ENCODE measurements around the gene PTPRE. TPM values are rescaled to one million over a fixed set of nuclear protein-coding genes. Genes with fewer than 3 reads are reported as not detected.

PTPRE gene
- total and polyA plus RNA-seq, 10 of the 15 experiments (the other 5 are each of a cell fraction or from before 2014, with no cell fraction given) = 2.9 to 7.6 (median 5.8) TPM

DNA sequence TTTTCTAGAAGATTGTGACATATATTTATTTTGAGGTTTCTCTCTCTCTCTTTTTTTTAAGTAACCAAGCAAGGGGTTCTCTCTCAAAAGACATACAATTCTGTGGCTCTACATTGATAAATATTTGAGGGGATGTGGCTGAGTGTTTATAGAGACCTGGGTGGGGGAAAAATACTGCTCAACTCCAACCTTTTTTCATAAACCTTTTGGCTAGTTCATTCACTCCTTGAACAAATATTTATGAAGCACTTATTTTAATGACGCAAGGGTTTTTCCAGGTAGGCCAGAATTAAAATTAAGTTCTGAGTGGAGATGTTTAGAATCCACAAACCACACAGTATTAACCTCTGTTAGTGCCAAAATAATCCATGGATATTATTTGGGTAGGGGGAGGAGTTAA lies 100.2 kb downstream of the PTPRE start:
- BruUV-seq (replicated peaks) = no TSS peak
- FAIRE-seq (no peak), DNase-seq (ENCODE audit: low read depth, low spot score) (no peak), ATAC-seq (no peak)
- no peak overlapping the region for H3K4me2 ChIP-seq (ENCODE audit: control insufficient read depth, insufficient read depth)
- 75% methylated on average over 1 of the region's 1 CpG for WGBS (ENCODE audit: insufficient coverage, insufficient replicate concordance, low lambda C conversion rate, missing lambda C conversion rate)
- H3K27me3 ChIP-seq (replicated peaks in 1 of 2; ENCODE audit: control insufficient read depth in 2 of 2, insufficient read depth in 2 of 2, low read length in 1 of 2) = 0 out of 4 replicates have a peak, but pooled peaks cover 0 to 2% of the 10 kb centered on the region in 2 experiments
- H3K79me2 ChIP-seq (ENCODE audit: control insufficient read depth, insufficient read depth, low read length) = no peaks in the 10 kb centered on the region
- H3K9me3 ChIP-seq (replicated peaks; ENCODE audit: control insufficient read depth, insufficient read depth, low read length) = no peaks in the 10 kb centered on the region
- H3K27ac ChIP-seq (ENCODE audit: control insufficient read depth, insufficient read depth) = no peak overlapping the region
- RAD21 ChIA-PET (ENCODE audit: unreplicated experiment) = no interaction called here
- no peak overlapping the region for H3K9ac ChIP-seq (ENCODE audit: control insufficient read depth, insufficient read depth, low read length)
- no peaks in the 10 kb centered on the region for H3K36me3 ChIP-seq (ENCODE audit: control insufficient read depth in 2 of 2, insufficient read depth in 2 of 2, low read length in 1 of 2)
- H4K20me1 ChIP-seq (ENCODE audit: control insufficient read depth, insufficient read depth) = no peaks in the 10 kb centered on the region
- no peaks in the 10 kb centered on the region for H3K4me1 ChIP-seq (ENCODE audit: control insufficient read depth, insufficient read depth, low read length)
- H3K4me3 ChIP-seq = no peak overlapping the region
- in situ Hi-C loops (cut with MboI) (no loop called here), intact Hi-C loops (cut with micrococcal nuclease; ENCODE audit: unreplicated experiment) (no loop called here)
- no peak overlapping the region for H2AFZ ChIP-seq (ENCODE audit: control insufficient read depth, low read depth, low read length)
- POLR2A ChIA-PET = no interaction called here
- SMC1A ChIA-PET (ENCODE audit: uncharacterized antibody, unreplicated experiment) = interaction anchor here (1.5 kb wide), 1 partner anchor 62 kb away, joined by 4 read pairs; no protein-coding TSS in a partner anchor
- CTCF ChIA-PET = interaction anchor here (1.2 kb wide), 1 partner anchor 28 kb away, joined by 3 read pairs; no protein-coding TSS in a partner anchor
- TF ChIP-seq CHD4 (IDR thresholded peaks at IDR 0.05) (no peak), TBL1XR1 (IDR thresholded peaks at IDR 0.05; ENCODE audit: low read depth, low read length) (no peak), BRCA1 (IDR thresholded peaks at IDR 0.05; ENCODE audit: low read depth, low read length) (no peak), TARDBP (IDR thresholded peaks at IDR 0.05; ENCODE audit: borderline replicate concordance) (no peak), MXI1 (IDR thresholded peaks at IDR 0.05; ENCODE audit: low read depth, low read length) (no peak), LARP7 (IDR thresholded peaks at IDR 0.05) (no peak), ASH2L (IDR thresholded peaks at IDR 0.05; ENCODE audit: borderline replicate concordance, low read depth) (no peak), SREBF1 (IDR thresholded peaks at IDR 0.05; ENCODE audit: low read length) (no peak), CBFB (IDR thresholded peaks at IDR 0.05; ENCODE audit: low read depth) (no peak), STAT3 (IDR thresholded peaks at IDR 0.05; ENCODE audit: low read depth, low read length) (no peak), RUNX3 (IDR thresholded peaks at IDR 0.05; ENCODE audit: low read length) (no peak), NR2C1 (IDR thresholded peaks at IDR 0.05) (no peak)
- TF ChIP-seq, protein P1, sequence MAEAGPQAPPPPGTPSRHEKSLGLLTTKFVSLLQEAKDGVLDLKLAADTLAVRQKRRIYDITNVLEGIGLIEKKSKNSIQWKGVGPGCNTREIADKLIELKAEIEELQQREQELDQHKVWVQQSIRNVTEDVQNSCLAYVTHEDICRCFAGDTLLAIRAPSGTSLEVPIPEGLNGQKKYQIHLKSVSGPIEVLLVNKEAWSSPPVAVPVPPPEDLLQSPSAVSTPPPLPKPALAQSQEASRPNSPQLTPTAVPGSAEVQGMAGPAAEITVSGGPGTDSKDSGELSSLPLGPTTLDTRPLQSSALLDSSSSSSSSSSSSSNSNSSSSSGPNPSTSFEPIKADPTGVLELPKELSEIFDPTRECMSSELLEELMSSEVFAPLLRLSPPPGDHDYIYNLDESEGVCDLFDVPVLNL (IDR thresholded peaks at IDR 0.05; ENCODE audit: low read depth, low read length) = no peak
- TF ChIP-seq, protein P2, sequence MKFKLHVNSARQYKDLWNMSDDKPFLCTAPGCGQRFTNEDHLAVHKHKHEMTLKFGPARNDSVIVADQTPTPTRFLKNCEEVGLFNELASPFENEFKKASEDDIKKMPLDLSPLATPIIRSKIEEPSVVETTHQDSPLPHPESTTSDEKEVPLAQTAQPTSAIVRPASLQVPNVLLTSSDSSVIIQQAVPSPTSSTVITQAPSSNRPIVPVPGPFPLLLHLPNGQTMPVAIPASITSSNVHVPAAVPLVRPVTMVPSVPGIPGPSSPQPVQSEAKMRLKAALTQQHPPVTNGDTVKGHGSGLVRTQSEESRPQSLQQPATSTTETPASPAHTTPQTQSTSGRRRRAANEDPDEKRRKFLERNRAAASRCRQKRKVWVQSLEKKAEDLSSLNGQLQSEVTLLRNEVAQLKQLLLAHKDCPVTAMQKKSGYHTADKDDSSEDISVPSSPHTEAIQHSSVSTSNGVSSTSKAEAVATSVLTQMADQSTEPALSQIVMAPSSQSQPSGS (IDR thresholded peaks at IDR 0.05; ENCODE audit: low read length) = no peak
- TF ChIP-seq, protein P3, sequence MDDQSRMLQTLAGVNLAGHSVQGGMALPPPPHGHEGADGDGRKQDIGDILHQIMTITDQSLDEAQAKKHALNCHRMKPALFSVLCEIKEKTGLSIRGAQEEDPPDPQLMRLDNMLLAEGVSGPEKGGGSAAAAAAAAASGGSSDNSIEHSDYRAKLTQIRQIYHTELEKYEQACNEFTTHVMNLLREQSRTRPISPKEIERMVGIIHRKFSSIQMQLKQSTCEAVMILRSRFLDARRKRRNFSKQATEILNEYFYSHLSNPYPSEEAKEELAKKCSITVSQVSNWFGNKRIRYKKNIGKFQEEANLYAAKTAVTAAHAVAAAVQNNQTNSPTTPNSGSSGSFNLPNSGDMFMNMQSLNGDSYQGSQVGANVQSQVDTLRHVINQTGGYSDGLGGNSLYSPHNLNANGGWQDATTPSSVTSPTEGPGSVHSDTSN (IDR thresholded peaks at IDR 0.05; ENCODE audit: insufficient replicate concordance, low read depth, low read length) = no peak
- TF ChIP-seq, protein P4, sequence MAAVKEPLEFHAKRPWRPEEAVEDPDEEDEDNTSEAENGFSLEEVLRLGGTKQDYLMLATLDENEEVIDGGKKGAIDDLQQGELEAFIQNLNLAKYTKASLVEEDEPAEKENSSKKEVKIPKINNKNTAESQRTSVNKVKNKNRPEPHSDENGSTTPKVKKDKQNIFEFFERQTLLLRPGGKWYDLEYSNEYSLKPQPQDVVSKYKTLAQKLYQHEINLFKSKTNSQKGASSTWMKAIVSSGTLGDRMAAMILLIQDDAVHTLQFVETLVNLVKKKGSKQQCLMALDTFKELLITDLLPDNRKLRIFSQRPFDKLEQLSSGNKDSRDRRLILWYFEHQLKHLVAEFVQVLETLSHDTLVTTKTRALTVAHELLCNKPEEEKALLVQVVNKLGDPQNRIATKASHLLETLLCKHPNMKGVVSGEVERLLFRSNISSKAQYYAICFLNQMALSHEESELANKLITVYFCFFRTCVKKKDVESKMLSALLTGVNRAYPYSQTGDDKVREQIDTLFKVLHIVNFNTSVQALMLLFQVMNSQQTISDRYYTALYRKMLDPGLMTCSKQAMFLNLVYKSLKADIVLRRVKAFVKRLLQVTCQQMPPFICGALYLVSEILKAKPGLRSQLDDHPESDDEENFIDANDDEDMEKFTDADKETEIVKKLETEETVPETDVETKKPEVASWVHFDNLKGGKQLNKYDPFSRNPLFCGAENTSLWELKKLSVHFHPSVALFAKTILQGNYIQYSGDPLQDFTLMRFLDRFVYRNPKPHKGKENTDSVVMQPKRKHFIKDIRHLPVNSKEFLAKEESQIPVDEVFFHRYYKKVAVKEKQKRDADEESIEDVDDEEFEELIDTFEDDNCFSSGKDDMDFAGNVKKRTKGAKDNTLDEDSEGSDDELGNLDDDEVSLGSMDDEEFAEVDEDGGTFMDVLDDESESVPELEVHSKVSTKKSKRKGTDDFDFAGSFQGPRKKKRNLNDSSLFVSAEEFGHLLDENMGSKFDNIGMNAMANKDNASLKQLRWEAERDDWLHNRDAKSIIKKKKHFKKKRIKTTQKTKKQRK (IDR thresholded peaks at IDR 0.05; ENCODE audit: low read depth, low read length) = no peak
- TF ChIP-seq, protein P5, sequence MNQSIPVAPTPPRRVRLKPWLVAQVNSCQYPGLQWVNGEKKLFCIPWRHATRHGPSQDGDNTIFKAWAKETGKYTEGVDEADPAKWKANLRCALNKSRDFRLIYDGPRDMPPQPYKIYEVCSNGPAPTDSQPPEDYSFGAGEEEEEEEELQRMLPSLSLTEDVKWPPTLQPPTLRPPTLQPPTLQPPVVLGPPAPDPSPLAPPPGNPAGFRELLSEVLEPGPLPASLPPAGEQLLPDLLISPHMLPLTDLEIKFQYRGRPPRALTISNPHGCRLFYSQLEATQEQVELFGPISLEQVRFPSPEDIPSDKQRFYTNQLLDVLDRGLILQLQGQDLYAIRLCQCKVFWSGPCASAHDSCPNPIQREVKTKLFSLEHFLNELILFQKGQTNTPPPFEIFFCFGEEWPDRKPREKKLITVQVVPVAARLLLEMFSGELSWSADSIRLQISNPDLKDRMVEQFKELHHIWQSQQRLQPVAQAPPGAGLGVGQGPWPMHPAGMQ (IDR thresholded peaks at IDR 0.05; ENCODE audit: borderline replicate concordance) = no peak
